Stomach (tissue), 9 donors: ENCODE data around the gene ASTN1. TPM values are rescaled to one million over a fixed set of nuclear protein-coding genes. Genes with fewer than 3 reads are reported as not detected.

Experiments used
- DNase-seq, 2 donors: peaks; one replicate each; pipeline versions ENCODE4 v3.0.0 to v3.0.0-alpha.2; 2013 to 2019
- H3K27ac ChIP-seq, 5 donors: fragments of 200-600 bp in 4 of 5; sonication (generic) in 4 of 5; one replicate each; pipeline ENCODE4 v1.5.1; 2013 to 2019; ENCODE audit warnings: mild to moderate bottlenecking in 1 of 5, moderate library complexity in 1 of 5
- H3K27me3 ChIP-seq, 3 donors: fragments of 200-600 bp; sonication (generic); one replicate each; pipeline ENCODE4 v1.5.1; 2017 to 2019; ENCODE audit warnings: mixed run types in 1 of 3
- H3K36me3 ChIP-seq, 4 donors: fragments of 200-600 bp; sonication (generic); 1 replicate in 3 of 4; 2 replicates in 1 of 4; pipeline ENCODE4 v1.5.1; 2016 to 2019
- H3K4me1 ChIP-seq, 4 donors: fragments of 200-600 bp; sonication (generic); one replicate each; pipeline ENCODE4 v1.5.1; 2016 to 2019
- H3K4me3 ChIP-seq, 4 donors: fragments of 200-600 bp; sonication (generic) in 3 of 4; one replicate each; pipeline ENCODE4 v1.5.1; 2016 to 2019; ENCODE audit warnings: mild to moderate bottlenecking in 1 of 4
- H3K9me3 ChIP-seq, 4 donors: fragments of 200-600 bp; sonication (generic); one replicate each; pipeline ENCODE4 v1.5.1; 2016 to 2019
- CTCF ChIP-seq, 7 experiments: fragments of 450-650 bp in 4 of 7; fragments of 200-600 bp in 3 of 7; sonication (generic) in 3 of 7; IDR thresholded peaks; one replicate each; pipeline ENCODE4 v1.5.1; 2016 to 2019; ENCODE audit warnings: antibody characterized with exemption in 7 of 7, control low read depth in 2 of 7, mild to moderate bottlenecking in 1 of 7
- EP300 ChIP-seq: sonication (generic); formaldehyde crosslinking; IDR thresholded peaks from one replicate; pipeline ENCODE4 v1.6.1; 2017; ENCODE audit warnings: antibody characterized with exemption
- POLR2A ChIP-seq, 4 donors: fragments of 450-650 bp; IDR thresholded peaks; one replicate each; pipeline ENCODE4 v1.6.1; 2016; ENCODE audit warnings: antibody characterized with exemption in 4 of 4, control low read depth in 2 of 4, mild to moderate bottlenecking in 1 of 4, moderate library complexity in 1 of 4
- POLR2AphosphoS5 ChIP-seq, 3 donors: sonication (generic); formaldehyde crosslinking; IDR thresholded peaks; one replicate each; pipeline ENCODE4 v1.6.1; 2016; ENCODE audit warnings: antibody characterized with exemption in 3 of 3
- WGBS, 5 donors: extraction: QIAGEN DNeasy Blood & Tissue Kit in 3 of 5; methylation state at CpG; one replicate each; pipeline versions ENCODE4 v1.1.5 to v1.1.7; 2013 to 2018; 5-methylcytosine and 5-hydroxymethylcytosine counted together
- intact Hi-C: fragments of 100-400 bp; cut with DNase I; formaldehyde crosslinking; loops from one replicate; pipeline ENCODE4 v1.15.1; 2023; ENCODE audit warnings: low total_unique reads
- polyA plus RNA-seq, 3 donors: library from polyadenylated mRNA; stranded (reverse); fragments of 200-250 nt; gene quantifications; one replicate each; pipeline ENCODE4 v1.2.3, GENCODE V29; 2013
- total RNA-seq, 5 donors: library from RNA; depleted of rRNA; stranded (reverse); fragments of >200 nt; gene quantifications; one replicate each; pipeline versions ENCODE4 v1.1.0 to v1.2.3, GENCODE V29; 2014 to 2016
- donor health status: healthy with polysubstance abuse.
- donor health status: Bipolar disorder and iron deficiency.
- donor health status: healthy.

Gene ASTN1
- total and polyA plus RNA-seq, 8 donors: 0.13 to 2.4 (median 0.51) TPM; not detected in 4

- no peak overlapping the region for H3K27ac ChIP-seq
- no peaks in the 10 kb centered on the region for H3K4me1 ChIP-seq
- no peaks in the 10 kb centered on the region for H3K36me3 ChIP-seq
- no peaks in the 10 kb centered on the region for H3K9me3 ChIP-seq
- H3K27me3 ChIP-seq: no peaks in the 10 kb centered on the region
- intact Hi-C loops: no loop called here
- WGBS, 5 donors: 68 to 87% (median 80%) methylated on average over 1 of the region's 1 CpG
- TF ChIP-seq POLR2A (IDR thresholded peaks at IDR 0.05) (no peak), CTCF (IDR thresholded peaks at IDR 0.05) (no peak)
- H3K4me3 ChIP-seq: no peak overlapping the region
- no peak for DNase-seq
Observed at GRCh38 chr1:176942346-176942745, 222.2 kb downstream of the ASTN1 start.

GRCh38 chr1:176939993-176940392, 224.5 kb downstream of the ASTN1 start:
- Histone ChIP-seq H3K36me3 (no peaks in the 10 kb centered on the region), H3K9me3 (no peaks in the 10 kb centered on the region), H3K4me1 (no peaks in the 10 kb centered on the region), H3K27me3 (no peaks in the 10 kb centered on the region), H3K27ac (no peak overlapping the region), H3K4me3 (no peak overlapping the region)
- DNase-seq: no peak
- intact Hi-C loops: no loop called here
- 74 to 84% (median 82%) methylated on average over 2 of the region's 2 CpGs for WGBS, 5 donors
- no peak for TF ChIP-seq POLR2AphosphoS5 (IDR thresholded peaks at IDR 0.05)
- no peak for TF ChIP-seq CTCF (IDR thresholded peaks at IDR 0.05)
- no peak for TF ChIP-seq EP300
- TF ChIP-seq POLR2A (IDR thresholded peaks at IDR 0.05): no peak

GRCh38 chr1:176938375-176938774, 226.1 kb downstream of the ASTN1 start:
- intact Hi-C loops: no loop called here
- H3K4me1 ChIP-seq: no peaks in the 10 kb centered on the region
- H3K9me3 ChIP-seq: no peaks in the 10 kb centered on the region
- H3K27me3 ChIP-seq: no peaks in the 10 kb centered on the region
- no peak overlapping the region for H3K4me3 ChIP-seq
- TF ChIP-seq POLR2AphosphoS5 (IDR thresholded peaks at IDR 0.05) (no peak), POLR2A (IDR thresholded peaks at IDR 0.05) (no peak), CTCF (IDR thresholded peaks at IDR 0.05) (no peak), EP300 (no peak)
- no peak overlapping the region for H3K27ac ChIP-seq
- 77 to 93% (median 89%) methylated on average over 1 of the region's 1 CpG for WGBS, 5 donors
- no peaks in the 10 kb centered on the region for H3K36me3 ChIP-seq
- DNase-seq: no peak

- WGBS, 5 donors: 51 to 68% (median 66%) methylated on average over 4 of the region's 4 CpGs
- intact Hi-C loops: no loop called here
- Histone ChIP-seq H3K4me3 (no peak overlapping the region), H3K27ac (no peak overlapping the region), H3K36me3 (no peaks in the 10 kb centered on the region), H3K27me3 (no peaks in the 10 kb centered on the region), H3K4me1 (peaks cover 0 to 12% (median 5%) of the 10 kb centered on the region in 4 donors), H3K9me3 (no peaks in the 10 kb centered on the region)
- TF ChIP-seq POLR2AphosphoS5 (IDR thresholded peaks at IDR 0.05) (no peak), POLR2A (IDR thresholded peaks at IDR 0.05) (no peak), EP300 (no peak), CTCF (IDR thresholded peaks at IDR 0.05) (no peak)
- DNase-seq: no peak
Observed at GRCh38 chr1:176934370-176934769, 230.1 kb downstream of the ASTN1 start.
